Endothelial cell of umbilical vein (primary cell): Measurements from ENCODE around the gene MDN1. TPM values are rescaled to one million over a fixed set of nuclear protein-coding genes. Genes with fewer than 3 reads are reported as not detected.

Source experiments
- BruUV-seq: library from RNA; stranded (reverse); fragments of 400-500 nt; replicated peaks from 2 replicates; lab custom pipeline; 2021; lab: Mats Ljungman, UMichigan
- CTCF ChIA-PET: fragments of 300-600, 350-600 bp; sonication (Branson Sonifier 250); formaldehyde crosslinking; loops from one replicate; lab custom pipeline; 2021; ENCODE audit warnings: antibody characterized with exemption, inconsistent platforms; lab: Charles Lee
- POLR2A ChIA-PET: fragments of 300-600, 350-600 bp; sonication (Branson Sonifier 250); formaldehyde crosslinking; loops from one replicate; lab custom pipeline; 2021; ENCODE audit warnings: antibody characterized with exemption, inconsistent platforms; lab: Charles Lee
- DNase-seq: peaks from one replicate; pipeline ENCODE4 v3.0.0-alpha.2; 2011; ENCODE audit warnings: low read depth, low spot score
- FAIRE-seq: peaks from 2 replicates; lab custom pipeline; 2011; peaks lifted over from hg19 to GRCh38; lab: Jason Lieb, UNC
- H2AFZ ChIP-seq: 2 replicates; pipeline ENCODE4 v1.6.0; 2012; ENCODE audit warnings: low read depth, low read length, control low read depth, inconsistent platforms
- H3K27ac ChIP-seq: 2 replicates; pipeline ENCODE4 v1.5.1; 2011; ENCODE audit warnings: low read depth, mild to moderate bottlenecking, control low read depth, low read length, moderate library complexity; ENCODE audit not compliant: insufficient read depth
- H3K27me3 ChIP-seq, 2 experiments: 2 replicates each; pipeline versions ENCODE4 v1.6.0 to v1.6.1; 2011; ENCODE audit warnings: low read length in 2 of 2, mixed read lengths in 1 of 2; ENCODE audit not compliant: control insufficient read depth in 2 of 2, insufficient read depth in 2 of 2
- H3K36me3 ChIP-seq, 2 experiments: 2 replicates in 1 of 2; 3 replicates in 1 of 2; pipeline ENCODE4 v1.5.1; 2011; ENCODE audit warnings: low read length in 2 of 2, mild to moderate bottlenecking in 1 of 2, moderate library complexity in 1 of 2; ENCODE audit not compliant: control insufficient read depth in 2 of 2, insufficient read depth in 2 of 2; ENCODE audit errors: extremely low read depth in 1 of 2
- H3K4me1 ChIP-seq: 3 replicates; pipeline ENCODE4 v1.5.1; 2011; ENCODE audit warnings: mild to moderate bottlenecking, low read length; ENCODE audit not compliant: control insufficient read depth, insufficient read depth; ENCODE audit errors: extremely low read depth
- H3K4me2 ChIP-seq: 2 replicates; pipeline ENCODE4 v1.6.1; 2011; ENCODE audit warnings: low read length, control low read depth, mixed read lengths; ENCODE audit not compliant: insufficient read depth
- H3K4me3 ChIP-seq, 3 experiments: fragments of 200-600 bp in 1 of 3; sonication (generic), shearing (Covaris generic) in 1 of 3; replicated peaks in 1 of 3; 2 replicates each; pipeline ENCODE4 v1.5.1; 2011 to 2016; ENCODE audit warnings: control low read depth in 3 of 3, low read length in 3 of 3, mild to moderate bottlenecking in 2 of 3, inconsistent platforms in 1 of 3, low read depth in 1 of 3, moderate library complexity in 1 of 3; ENCODE audit not compliant: insufficient read depth in 1 of 3
- H3K79me2 ChIP-seq: 2 replicates; pipeline ENCODE4 v1.6.0; 2012; ENCODE audit warnings: low read length, inconsistent platforms; ENCODE audit not compliant: control insufficient read depth, insufficient read depth
- H3K9ac ChIP-seq: replicated peaks from 2 replicates; pipeline ENCODE3; 2011; ENCODE audit warnings: low read length, control low read depth; ENCODE audit not compliant: insufficient read depth; ENCODE audit errors: extremely low read depth
- H3K9me1 ChIP-seq: replicated peaks from 3 replicates; pipeline ENCODE4 v1.6.0; 2011; ENCODE audit warnings: mild to moderate bottlenecking, low read length; ENCODE audit not compliant: control insufficient read depth, insufficient read depth; ENCODE audit errors: extremely low read depth
- H3K9me3 ChIP-seq: replicated peaks from 2 replicates; pipeline ENCODE4 v1.5.1; 2012; ENCODE audit warnings: low read length, inconsistent platforms; ENCODE audit not compliant: control insufficient read depth, insufficient read depth
- H4K20me1 ChIP-seq: replicated peaks from 2 replicates; pipeline ENCODE3; 2011; ENCODE audit warnings: mild to moderate bottlenecking, low read length; ENCODE audit not compliant: control insufficient read depth, insufficient read depth; ENCODE audit errors: extremely low read depth
- CTCF ChIP-seq, 2 donors: IDR thresholded peaks; 1 replicate in 1 of 2; 2 replicates in 1 of 2; pipeline ENCODE4 v1.5.1; 2011; ENCODE audit warnings: low read length in 2 of 2, mild to moderate bottlenecking in 2 of 2, moderate library complexity in 2 of 2, control low read depth in 1 of 2, inconsistent platforms in 1 of 2, low read depth in 1 of 2; ENCODE audit not compliant: insufficient read depth in 1 of 2; ENCODE audit errors: extremely low read depth in 1 of 2
- EZH2 ChIP-seq: IDR thresholded peaks from 2 replicates; pipeline ENCODE4 v1.6.1; 2012; ENCODE audit warnings: borderline replicate concordance, low read depth, mild to moderate bottlenecking, moderate library complexity, low read length, inconsistent platforms; ENCODE audit not compliant: severe bottlenecking
- FOS ChIP-seq: IDR thresholded peaks from 2 replicates; pipeline ENCODE4 v1.6.1; 2011; ENCODE audit warnings: mild to moderate bottlenecking, low read length, moderate library complexity, borderline replicate concordance; ENCODE audit not compliant: insufficient read depth
- GATA2 ChIP-seq: IDR thresholded peaks from 2 replicates; pipeline ENCODE4 v1.7.0; 2011; ENCODE audit warnings: low read depth, mild to moderate bottlenecking, moderate library complexity, mixed read lengths, low read length; ENCODE audit not compliant: insufficient read length, insufficient read depth
- JUN ChIP-seq: IDR thresholded peaks from 2 replicates; pipeline ENCODE4 v1.6.1; 2011; ENCODE audit warnings: borderline replicate concordance, low read depth; ENCODE audit not compliant: insufficient read length, insufficient read depth
- MYC ChIP-seq: IDR thresholded peaks from one replicate; pipeline ENCODE4 v1.6.1; 2011; ENCODE audit warnings: mild to moderate bottlenecking, low read depth, low read length
- POLR2A ChIP-seq: IDR thresholded peaks from 2 replicates; pipeline ENCODE4 v1.6.1; 2012; ENCODE audit warnings: low read depth, mild to moderate bottlenecking, control low read depth, low read length
- POLR2AphosphoS5 ChIP-seq: IDR thresholded peaks from 2 replicates; pipeline ENCODE4 v1.6.1; 2012; ENCODE audit warnings: low read depth, mild to moderate bottlenecking, control low read depth, low read length, moderate library complexity; ENCODE audit not compliant: insufficient read depth
- dilution Hi-C: fragments of 300-500 bp; cut with MboI; formaldehyde crosslinking; loops from one replicate; pipeline ENCODE4 v1.15.0; 2019; ENCODE audit warnings: low sequenced_read_pairs; ENCODE audit not compliant: extremely low pct_ligation_motif_present
- intact Hi-C: fragments of 100-400 bp; cut with micrococcal nuclease; formaldehyde crosslinking; loops from one replicate; pipeline ENCODE4 v1.10.0; 2022
- polyA plus RNA-seq, 4 experiments: library from polyadenylated mRNA; depleted of rRNA in 3 of 4; stranded (reverse) in 3 of 4; unstranded in 1 of 4; fragments of >200 nt; gene quantifications; 2 replicates each; pipeline versions ENCODE4 v1.2.1 to v1.2.3, GENCODE V29; 2011 to 2012; ENCODE audit warnings: missing spikeins in 1 of 4
- total RNA-seq: library from RNA; stranded (reverse); gene quantifications from 2 replicates; pipeline ENCODE4 v1.2.3, GENCODE V29; 2021
- TF ChIP-seq, protein P1 (sequence below): IDR thresholded peaks from 2 replicates; pipeline ENCODE4 v1.6.1; 2011; ENCODE audit not compliant: insufficient read depth, insufficient read length

The MDN1 gene
- total and polyA plus RNA-seq, 2 donors (not counting 3 experiments of a cell fraction or from before 2014, with no cell fraction given) = 9.2 to 39.6 TPM

- H3K4me3 ChIP-seq = no peak overlapping the region
- no peaks in the 10 kb centered on the region for H3K4me1 ChIP-seq
- ChIA-PET POLR2A (no interaction called here), CTCF (interaction anchor here (2.0 to 2.7 kb wide), 2 partner anchors 9 to 15 kb away, joined by 5 to 9 read pairs; no protein-coding TSS in a partner anchor)
- peaks cover 60% of the 10 kb centered on the region for H3K79me2 ChIP-seq
- H2AFZ ChIP-seq = no peak overlapping the region
- no peak for DNase-seq
- no peaks in the 10 kb centered on the region for H3K27me3 ChIP-seq
- BruUV-seq = no TSS peak
- H3K36me3 ChIP-seq = no peaks in the 10 kb centered on the region
- intact Hi-C loops = no loop called here
- H3K27ac ChIP-seq = no peak overlapping the region
- no peak overlapping the region for H3K9ac ChIP-seq
- no peak overlapping the region for H3K4me2 ChIP-seq
- H3K9me3 ChIP-seq = no peaks in the 10 kb centered on the region
- H3K9me1 ChIP-seq = no peaks in the 10 kb centered on the region
- H4K20me1 ChIP-seq = no peaks in the 10 kb centered on the region
- dilution Hi-C loops = no loop called here
- TF ChIP-seq EZH2 (no peak), JUN (no peak), FOS (no peak), POLR2AphosphoS5 (no peak), POLR2A (no peak), GATA2 (no peak)
- TF ChIP-seq, protein P1, sequence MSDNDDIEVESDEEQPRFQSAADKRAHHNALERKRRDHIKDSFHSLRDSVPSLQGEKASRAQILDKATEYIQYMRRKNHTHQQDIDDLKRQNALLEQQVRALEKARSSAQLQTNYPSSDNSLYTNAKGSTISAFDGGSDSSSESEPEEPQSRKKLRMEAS = no peak
- no peak for FAIRE-seq
Measured at GRCh38 chr6:89807581-89807980, 12.0 kb downstream of the MDN1 start.

DNA sequence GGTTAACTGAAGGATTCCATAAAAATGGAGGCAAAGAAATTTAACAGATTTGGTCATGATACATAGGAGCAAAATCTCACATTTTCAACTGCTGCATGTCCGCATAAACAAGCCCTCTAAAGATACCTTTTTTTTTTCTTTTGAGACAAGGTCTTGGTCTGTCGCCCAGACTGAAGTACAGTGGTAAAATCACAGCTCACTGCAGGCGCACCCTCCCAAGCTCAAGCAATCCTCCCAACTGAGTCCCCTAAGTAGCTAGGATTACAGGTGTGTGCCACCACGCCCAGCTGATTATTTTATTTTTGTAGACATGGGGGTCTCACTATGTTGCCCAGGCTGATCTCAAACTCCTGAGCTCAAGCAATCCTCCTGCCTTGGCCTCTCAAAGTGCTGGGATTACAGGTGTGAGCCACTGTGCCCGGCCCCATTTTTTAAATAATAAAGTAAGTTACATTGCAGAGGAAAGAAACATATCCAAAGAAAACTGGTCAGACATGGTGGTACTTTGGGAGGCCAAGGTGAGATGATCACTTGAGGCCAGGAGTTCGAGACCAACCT, 13.7 kb downstream of the MDN1 start:
- intact Hi-C loops = no loop called here
- CTCF ChIA-PET = interaction anchor here (2.7 kb wide), 1 partner anchor 13 kb away, joined by 9 read pairs; no protein-coding TSS in a partner anchor
- H3K27me3 ChIP-seq = no peaks in the 10 kb centered on the region
- TF ChIP-seq POLR2AphosphoS5 = no peak
- TF ChIP-seq, protein P1 = no peak
- TF ChIP-seq MYC = no peak
- TF ChIP-seq POLR2A = no peak
- no peak for TF ChIP-seq JUN
- no peak for TF ChIP-seq CTCF (IDR thresholded peaks at IDR 0.05; ENCODE audit: extremely low read depth in 1 of 2, insufficient read depth in 1 of 2, low read depth in 1 of 2, low read length in 2 of 2)
- TF ChIP-seq FOS = no peak
- TF ChIP-seq GATA2 = no peak
- no peak for TF ChIP-seq EZH2
- POLR2A ChIA-PET = no interaction called here
- no peak overlapping the region for H3K27ac ChIP-seq
- no peaks in the 10 kb centered on the region for H3K4me1 ChIP-seq
- no peak overlapping the region for H3K4me3 ChIP-seq
- no TSS peak for BruUV-seq
- H4K20me1 ChIP-seq = no peaks in the 10 kb centered on the region
- no peaks in the 10 kb centered on the region for H3K9me1 ChIP-seq
- no peak overlapping the region for H3K4me2 ChIP-seq
- peaks cover 47% of the 10 kb centered on the region for H3K79me2 ChIP-seq
- dilution Hi-C loops = no loop called here
- H2AFZ ChIP-seq = no peak overlapping the region
- no peak overlapping the region for H3K9ac ChIP-seq
- DNase-seq (no peak), FAIRE-seq (no peak)
- no peaks in the 10 kb centered on the region for H3K36me3 ChIP-seq
- H3K9me3 ChIP-seq = no peaks in the 10 kb centered on the region
